GM03348 (cell line): ENCODE data around the gene RUSF1.

Experiments
- DNase-seq: peaks from one replicate; pipeline ENCODE4 v3.0.0; 2012; ENCODE audit warnings: low spot score

The RUSF1 gene

GRCh38 chr16:31471241-31471874 lies 36.8 kb downstream of the RUSF1 start:
- DNase-seq: no peak

- DNase-seq: no peak
Observed at GRCh38 chr16:31470615-31471014, 37.6 kb downstream of the RUSF1 start.

GRCh38 chr16:31467858-31468257 lies 40.3 kb downstream of the RUSF1 start:
- DNase-seq: no peak

DNA sequence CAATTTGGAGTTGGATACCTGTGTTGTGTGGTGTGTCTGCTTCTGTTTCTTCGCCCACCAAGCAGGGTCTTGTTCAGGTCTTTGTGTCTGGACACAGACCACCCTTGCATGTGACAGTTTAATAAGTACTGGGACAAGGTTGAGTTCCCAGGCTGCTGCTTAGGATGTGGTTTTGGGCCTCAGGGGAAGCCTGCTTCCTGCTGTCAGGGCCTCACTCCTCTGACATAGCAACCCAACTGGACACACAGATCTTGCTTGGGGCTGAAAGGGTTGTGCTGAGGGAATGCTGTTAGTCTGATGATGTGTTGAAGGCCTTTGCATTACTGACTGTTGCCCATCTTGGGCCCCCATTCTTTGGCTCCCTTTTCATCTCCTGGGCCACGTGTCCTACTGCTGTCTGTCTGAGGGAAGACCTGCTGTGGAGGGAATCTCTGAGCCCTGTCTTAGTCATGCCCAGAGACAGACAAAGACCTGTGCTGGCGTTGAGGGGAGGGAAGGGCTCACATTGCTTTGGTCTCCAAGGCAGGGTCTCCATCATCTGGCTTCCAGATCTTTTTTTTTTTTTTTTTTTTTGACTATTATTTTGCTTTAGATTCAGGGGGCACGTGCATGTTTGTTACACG lies 40.9 kb downstream of the RUSF1 start:
- DNase-seq: no peak

DNA sequence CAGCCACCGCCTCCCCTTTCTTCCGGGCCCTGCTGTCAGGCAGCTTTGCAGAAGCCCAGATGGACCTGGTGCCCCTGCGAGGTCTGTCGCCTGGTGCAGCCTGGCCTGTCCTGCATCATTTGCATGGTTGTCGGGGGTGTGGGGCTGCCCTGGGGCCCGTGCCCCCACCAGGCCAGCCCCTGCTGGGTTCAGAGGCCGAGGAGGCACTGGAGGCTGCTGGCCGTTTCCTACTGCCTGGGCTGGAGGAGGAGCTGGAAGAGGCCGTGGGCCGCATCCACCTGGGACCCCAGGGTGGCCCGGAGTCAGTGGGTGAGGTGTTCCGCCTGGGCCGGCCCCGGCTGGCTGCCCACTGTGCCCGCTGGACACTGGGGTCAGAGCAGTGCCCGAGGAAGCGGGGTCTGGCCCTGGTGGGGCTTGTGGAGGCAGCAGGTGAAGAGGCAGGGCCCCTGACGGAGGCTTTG lies 41.8 kb downstream of the RUSF1 start:
- no peak for DNase-seq

- DNase-seq: no peak
Observed at GRCh38 chr16:31465788-31466370, 42.3 kb downstream of the RUSF1 start.

- DNase-seq: no peak
Observed at GRCh38 chr16:31464781-31465260, 43.4 kb downstream of the RUSF1 start.

DNA sequence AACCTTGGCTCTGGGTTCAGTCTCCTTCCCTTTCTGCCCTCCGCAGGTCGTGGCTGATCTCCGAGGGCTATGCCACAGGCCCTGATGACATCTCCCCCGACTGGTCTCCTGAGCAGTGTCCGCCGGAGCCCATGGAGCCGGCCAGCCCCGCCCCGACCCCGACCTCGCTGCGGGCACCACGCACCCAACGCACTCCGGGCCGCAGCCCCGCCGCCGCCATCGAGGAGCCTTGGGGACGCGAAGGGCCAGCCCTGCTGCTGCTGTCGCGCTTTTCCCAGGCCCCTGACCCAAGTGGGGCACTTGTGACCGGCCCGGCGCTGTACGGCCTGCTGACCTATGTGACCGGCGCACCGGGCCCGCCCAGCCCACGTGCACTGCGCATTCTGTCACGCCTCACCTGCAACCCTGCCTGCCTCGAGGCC lies 43.8 kb downstream of the RUSF1 start:
- DNase-seq: no peak

GRCh38 chr16:31461921-31462804 lies 46.0 kb downstream of the RUSF1 start:
- DNase-seq: no peak

GRCh38 chr16:31461201-31461920 lies 46.8 kb downstream of the RUSF1 start:
- no peak for DNase-seq

- DNase-seq: peak; percentile 36
Observed at GRCh38 chr16:31460582-31461002, 47.6 kb downstream of the RUSF1 start.

GRCh38 chr16:31459687-31460581 lies 48.3 kb downstream of the RUSF1 start:
- peak; percentile 98 for DNase-seq

GRCh38 chr16:31458844-31459686 lies 49.1 kb downstream of the RUSF1 start, which contains the start of gene ARMC5:
TSS of gene ARMC5 (plus strand) at chr16:31459501. CDS start at chr16:31459525, 24 bp downstream.
- DNase-seq: peak; percentile 92

DNA sequence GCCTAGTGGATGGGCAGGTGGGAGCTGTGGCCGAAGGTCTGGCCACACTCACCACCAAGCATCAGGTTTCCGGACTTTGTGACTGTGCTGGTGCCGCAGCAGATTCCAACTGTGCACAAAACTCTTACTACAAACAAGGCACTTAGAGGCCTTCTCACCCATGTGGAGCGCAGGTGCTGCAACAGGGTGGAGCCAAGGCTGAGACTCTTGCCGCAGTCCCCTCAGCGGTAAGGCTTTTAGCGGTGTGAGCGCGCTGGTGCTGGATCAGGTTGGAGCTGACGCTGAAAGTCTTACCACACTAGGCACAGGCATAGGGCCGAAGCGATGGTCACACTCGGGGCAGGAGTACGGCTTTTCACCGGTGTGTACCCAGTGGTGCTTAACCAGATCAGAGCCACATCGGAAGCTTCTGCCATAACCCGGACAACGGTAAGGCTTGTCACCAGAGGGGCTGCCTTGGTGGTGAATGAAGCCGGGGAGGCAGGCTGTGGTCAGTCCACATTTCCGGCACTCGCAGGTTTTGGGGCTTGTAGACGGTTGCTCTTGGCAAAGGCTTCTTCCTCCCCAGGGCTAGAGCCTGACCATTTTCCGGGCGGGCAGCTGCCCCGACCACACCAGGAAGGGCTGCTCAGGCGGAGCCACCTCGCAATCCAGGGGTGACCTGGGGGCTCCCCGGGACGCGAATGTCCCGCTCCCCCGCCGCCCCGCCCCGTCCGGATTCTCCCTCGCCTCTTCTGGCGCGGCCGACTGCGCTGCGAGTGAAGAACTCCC lies 49.9 kb downstream of the RUSF1 start:
- peak; percentile 58 for DNase-seq

GRCh38 chr16:31456988-31457360 lies 51.2 kb downstream of the RUSF1 start:
- DNase-seq: no peak

DNA sequence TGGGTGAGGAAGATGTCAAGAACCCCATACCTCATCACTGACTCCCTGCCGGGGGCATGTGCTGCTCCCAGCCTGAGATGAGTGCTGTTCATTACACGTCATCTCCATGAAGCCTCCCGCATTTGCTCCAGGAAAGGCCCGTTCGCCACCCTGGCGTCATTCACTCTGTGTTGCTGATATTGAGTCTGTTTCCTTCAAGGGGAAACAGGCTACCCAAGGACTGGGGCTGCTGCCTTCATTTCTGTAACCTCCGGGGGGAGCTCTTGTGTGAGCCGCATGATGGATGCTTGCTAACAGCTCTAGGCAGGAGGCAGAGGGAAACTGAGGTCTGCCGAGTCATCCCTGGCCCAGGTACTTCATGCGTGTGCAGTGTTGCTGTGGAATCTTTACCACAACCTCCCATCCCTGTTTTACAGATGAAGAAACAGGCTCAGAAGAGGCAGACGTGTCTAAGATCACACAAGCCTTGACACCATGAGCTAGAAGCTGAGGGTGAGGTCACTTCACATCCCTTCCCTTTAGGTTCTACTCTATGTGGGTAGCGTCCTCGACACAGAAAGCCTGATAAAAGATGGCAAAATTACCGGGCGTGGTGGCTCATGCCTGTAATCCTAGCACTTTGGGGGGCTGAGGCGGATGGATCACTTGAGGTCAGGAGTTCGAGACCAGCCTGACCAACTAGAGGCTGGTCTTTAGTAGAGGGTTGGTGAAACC lies 52.4 kb downstream of the RUSF1 start:
- DNase-seq: no peak

DNA sequence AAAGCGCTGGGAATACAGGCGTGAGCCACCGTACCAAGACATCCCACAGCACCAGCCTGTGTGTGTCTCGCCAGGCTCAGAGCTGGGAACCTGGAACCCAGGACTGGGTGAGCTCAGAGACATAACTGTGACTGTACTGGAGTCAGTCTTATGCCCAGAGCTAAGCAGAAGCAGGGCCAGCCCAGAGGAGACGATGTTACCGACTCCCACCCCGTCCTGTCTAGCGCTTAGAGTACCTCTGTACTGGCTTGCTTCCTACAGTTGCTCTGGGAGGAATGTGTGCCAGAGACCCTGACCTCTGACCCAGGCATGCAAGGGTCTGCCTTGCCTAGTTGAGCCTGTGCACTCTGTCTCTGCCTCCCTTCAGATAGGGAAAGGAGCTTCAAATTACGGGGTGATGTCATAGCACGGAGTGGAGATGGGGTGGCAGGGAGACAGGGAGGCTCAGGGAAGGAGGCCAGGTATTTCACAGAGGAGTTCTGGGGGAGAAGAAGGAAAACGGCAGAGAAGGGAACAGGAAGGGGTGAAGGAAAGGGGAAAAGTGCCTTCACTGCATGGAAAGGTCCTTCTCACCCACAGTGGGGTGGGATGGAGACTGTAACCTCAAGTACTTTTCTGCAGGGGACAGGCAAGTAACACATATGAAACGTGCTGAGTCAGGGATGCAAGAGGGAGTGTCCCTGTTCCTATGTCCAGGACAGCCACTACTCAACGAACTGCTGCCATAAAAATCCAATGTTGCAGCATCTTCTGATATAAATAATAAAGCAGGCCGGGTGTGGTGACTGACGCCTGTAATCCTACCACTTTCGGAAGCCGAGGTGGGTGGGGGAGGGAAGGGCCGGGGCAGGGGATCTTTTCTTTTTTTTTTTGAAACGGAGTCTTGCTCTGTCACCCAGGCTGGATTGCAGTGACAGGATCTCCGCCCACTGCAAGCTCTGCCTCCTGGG lies 54.7 kb downstream of the RUSF1 start:
- peak; percentile 28 for DNase-seq
